Measurements from ENCODE around the gene RFX2.
A peak's percentile ranks its signal among the peaks of the same experiment; 100 is the strongest.

The RFX2 gene

DNA sequence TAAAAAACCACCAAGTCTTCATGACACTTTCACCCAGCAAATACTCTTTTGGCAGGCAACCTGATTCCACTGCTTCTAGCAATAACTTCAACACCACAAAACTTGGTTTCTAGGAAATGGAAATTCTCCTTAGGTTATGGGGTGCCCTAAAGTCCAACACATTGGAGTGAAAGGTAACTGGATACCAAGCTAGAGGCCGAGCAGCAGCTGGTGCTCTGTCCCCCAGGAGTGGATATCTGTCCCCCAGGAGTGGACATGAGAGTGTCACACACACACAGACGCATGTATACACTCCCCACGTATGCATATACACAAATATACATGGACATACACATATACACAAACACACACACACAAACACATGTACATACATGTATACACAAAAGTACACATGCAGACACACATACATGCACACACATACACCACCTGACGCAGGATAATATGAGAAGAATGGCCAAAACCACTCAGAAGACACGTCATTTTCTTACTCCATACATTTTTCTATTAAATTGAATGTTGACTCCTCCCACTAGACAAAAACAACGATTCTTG is 50.8 kb downstream of the RFX2 start:
- no peak for DNase-seq

DNA sequence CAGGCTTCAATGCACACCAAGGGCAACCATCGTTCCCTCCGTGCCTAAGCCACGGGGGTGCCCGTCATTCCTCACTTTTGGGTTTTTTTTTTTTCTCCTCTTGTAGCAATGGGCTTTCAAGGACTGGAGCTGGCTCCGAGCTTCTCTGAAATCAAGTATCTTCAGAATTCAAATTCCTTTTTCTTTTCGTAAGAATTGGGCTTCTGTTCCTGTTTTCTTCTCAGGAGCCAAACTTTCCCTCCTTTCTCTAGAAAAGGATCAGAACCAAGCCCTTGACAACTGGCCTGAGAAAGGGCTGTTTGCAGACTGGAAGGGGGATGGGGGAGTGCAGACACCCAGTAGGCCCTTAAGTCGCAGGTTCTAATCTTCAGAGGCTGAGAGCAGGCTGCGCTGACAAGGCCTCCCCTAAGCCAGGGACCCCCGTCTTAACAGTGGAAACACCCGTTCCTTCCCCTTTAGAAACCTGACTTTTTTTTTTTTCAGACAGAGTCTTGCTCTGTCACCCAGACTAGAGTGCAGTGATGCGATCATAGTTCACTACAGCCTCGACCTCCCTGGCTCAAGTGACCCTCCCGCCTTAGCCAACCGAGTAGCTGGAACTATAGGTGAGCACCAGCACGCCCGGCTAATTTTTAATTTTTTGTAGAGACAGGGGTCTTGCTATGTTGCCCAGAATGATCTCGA is 51.6 kb downstream of the RFX2 start:
- no peak for DNase-seq

DNA sequence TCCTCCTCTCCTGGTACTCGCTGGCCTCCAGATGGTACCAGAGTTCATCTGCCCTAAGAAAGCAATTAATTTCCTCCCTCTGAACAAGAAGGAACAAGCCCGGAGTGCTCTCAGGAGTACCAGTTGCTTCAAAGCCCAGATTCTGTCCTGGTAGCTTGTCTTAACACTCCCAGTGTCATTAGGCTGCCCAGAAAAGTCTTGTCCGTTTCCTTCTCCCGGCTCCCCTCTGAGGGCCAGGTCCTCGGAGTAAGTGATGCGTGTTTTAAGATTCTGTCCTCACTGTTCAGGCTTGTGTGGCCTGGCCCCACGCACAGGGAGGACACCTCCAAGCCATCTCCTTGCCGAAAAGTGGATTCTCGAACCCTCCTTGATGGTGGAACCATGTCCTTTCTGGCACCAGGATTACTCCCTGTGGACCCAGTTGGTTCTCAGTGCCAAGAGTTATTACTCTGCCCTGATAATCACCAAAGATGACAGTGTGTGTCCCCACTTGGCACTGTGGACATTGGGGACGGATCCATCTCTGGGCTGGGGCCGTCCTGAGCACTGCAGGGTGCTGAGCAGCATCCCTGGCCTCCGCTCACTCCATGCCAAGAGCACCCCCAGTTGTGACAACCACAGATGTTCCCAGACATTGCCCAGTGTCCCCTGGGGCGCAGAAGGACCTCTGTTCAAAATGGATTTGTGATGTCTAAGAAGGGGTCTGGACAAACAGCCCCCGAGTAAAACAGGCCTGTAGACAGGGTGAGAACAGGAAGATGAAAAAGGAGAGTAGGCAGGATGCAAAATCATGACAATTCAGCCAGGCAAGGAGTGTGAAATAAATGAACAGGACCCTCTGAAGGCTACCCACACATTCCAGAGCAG is 52.4 kb downstream of the RFX2 start:
- DNase-seq: no peak

- peak; percentile 76 for DNase-seq
Observed at GRCh38 chr19:6056801-6057650, 53.3 kb downstream of the RFX2 start.

DNA sequence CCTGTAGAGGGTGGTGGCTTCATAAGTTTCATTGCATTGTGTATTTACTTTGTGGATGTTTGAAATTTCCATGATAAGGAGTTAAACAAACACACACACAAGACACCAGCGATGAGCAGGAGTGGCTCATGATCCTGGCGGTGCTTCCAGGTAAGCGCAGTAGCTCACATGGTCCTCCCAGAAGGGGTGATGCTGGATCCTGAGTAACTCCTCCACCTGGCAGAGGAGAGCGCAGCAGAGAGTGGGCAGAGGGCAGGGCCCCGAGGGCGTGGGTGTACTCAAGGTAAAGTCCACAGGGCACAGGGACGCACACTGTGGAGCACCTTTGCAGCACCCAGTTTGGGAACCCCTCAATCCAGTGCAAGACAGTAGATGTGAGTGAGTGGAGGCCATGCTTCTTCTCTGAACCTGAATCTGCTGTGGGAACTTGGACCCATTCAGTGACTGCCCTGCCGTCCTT is 54.0 kb downstream of the RFX2 start:
- no peak for DNase-seq

- DNase-seq: no peak
Observed at GRCh38 chr19:6055013-6055795, 55.1 kb downstream of the RFX2 start.

GRCh38 chr19:6048793-6049405 is 61.4 kb downstream of the RFX2 start:
- DNase-seq: peak; percentile 75

DNA sequence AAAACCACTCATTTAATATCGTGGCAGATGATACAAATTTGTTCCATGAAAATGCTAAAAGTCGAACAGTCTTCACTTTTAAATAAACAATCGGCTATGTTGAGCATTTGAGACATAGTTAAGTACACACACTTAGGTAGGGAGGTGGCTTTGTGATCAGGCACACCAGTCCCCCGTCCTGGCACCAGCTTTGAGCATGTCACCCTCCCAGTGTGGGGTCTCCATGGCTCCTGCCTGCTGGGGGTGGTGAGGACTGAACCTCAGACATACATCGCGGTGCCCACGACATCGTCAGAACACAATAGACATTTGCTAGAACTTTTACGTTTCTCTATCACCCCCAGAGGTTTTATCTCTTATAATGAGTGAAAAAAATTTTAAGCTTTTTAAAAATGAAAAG is 62.0 kb downstream of the RFX2 start:
- DNase-seq: no peak

GRCh38 chr19:6047741-6048251 is 62.5 kb downstream of the RFX2 start:
- no peak for DNase-seq

GRCh38 chr19:6047256-6047655 is 63.0 kb downstream of the RFX2 start:
- no peak for DNase-seq

GRCh38 chr19:6045108-6045507 is 65.2 kb downstream of the RFX2 start:
- no peak for DNase-seq

DNA sequence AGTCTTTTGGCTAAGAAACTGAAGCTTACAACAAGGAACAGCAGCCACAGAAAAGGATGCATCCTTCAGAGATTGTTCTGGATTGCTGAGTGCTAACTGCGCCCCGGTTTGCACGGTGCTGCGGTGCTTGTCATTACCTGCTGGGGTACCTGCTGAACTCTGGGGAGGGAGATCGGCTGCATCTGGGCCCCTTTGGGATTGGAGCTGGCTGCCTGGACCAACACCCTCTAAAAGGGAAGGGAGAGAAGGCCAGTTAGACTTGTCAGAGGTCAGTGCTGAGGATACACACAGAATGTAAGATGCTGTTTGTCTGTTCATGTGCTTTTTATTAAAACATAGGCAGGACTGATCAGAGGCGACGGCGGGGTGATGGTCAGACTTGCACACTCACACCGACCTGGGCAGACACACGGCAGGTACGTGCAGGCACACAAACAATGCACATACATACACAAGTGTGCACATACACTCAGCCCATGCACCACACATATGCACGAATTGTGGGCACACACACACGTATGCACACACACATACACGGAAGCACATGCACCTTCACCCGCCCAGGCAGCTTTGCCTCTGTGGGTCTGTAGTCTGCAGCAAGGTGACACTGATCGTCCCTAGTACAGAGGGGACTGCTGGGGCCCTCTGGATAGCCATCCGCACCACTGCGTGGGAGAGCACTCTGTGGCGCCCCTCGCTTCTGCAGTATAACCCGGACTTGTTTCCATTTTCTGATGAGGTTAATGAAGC is 66.1 kb downstream of the RFX2 start:
- DNase-seq: no peak

DNA sequence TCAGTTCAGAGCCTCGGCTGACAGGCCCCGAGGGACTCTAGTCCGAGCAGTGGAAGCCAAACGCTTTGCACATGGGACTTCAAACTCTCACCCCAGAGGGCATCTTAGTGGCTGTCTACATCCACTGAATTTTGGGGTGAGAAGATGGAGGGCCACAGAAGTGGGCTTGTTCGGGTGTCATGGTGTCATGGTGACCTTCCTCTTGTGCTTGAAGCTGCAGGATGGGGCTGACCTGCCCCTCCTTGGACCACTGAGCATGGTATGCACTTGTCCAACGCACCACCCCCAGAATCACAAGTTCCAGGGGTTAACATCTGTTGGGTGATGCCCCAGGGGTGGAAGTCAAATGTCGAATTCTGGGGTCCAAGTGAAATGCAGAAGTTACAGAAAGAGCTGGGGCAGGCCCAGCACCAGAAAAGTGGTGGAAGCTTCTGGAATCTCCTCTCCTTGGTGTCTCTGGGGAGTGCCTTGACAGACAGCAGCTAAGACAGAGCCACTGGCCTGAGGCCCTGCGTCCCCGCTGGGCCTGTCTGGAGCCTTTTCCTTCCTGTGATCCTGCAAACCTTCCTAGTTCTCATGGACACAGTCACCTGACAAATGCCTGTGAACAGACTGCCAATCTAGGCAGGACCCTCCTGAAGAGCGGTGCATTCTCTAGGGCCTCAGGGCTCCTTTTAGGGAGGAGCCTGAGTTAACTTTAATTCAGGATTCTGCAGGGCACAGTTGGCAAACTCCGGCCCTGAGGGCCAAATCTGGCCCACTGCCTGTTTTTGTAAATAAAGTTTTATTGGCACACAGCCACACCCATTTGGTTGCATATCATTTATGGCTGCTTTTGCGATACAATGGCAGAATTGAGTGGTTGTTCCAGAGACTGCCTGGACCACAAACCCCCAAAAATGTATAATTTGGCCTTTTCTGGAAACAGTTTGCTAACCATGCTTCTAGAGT is 67.2 kb downstream of the RFX2 start:
- no peak for DNase-seq

DNA sequence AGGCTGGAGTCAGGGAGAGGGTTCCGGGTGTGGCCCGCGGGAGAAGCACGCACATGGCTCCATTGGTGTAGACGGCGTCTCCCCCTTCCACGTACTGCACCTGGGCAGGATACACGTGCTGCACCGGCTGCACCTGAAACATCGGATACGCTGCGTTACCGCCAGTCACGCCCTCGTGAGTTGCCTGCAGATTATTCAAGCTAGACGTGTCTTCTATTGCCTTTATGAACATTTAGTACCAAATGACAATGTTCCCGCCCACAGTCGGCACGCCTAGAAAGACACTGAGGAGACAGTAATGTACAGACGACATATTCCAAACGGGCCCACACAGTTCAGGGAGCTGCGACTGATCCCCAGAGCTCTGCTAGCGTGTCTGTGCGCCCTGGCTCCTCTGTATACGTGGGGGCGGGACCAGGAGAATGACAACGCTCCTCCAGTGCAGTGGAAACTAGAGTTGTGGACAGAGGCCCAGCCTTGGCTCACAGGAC is 68.3 kb downstream of the RFX2 start:
- DNase-seq: no peak

- no peak for DNase-seq
Observed at GRCh38 chr19:6041071-6041470, 69.2 kb downstream of the RFX2 start.

DNA sequence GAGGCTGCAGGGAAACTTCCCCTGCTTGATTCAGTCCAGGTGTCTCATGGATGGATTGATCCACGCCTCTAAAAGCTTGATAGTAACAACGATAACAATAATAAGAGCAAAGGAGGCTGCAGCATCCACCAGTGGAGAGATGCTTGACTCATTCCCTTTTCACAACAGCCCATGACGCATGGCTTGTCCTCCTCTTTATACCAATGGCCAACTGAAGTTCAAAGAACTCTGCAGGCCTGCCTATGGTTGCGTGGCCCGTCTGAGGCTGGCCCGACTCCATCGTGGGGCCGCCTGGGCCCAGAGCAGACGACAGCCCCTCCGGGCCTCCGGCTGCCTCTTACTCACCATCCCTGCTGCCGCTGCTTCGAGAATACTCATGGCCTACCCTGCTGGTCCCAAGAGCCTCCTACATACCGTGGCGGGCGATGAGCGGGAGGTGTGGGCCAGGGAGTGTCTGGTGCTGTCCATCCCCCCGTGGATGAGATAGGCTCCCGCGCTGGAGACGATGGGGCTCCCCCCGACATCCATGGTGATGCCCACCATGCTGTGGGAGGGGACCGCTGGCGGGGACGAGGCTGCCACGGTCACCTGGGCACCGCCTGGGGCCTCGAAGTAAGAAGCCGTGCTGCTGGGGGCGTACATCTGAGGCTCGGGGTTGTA is 70.6 kb downstream of the RFX2 start:
- DNase-seq: no peak

- DNase-seq: no peak
Observed at GRCh38 chr19:6038634-6039405, 71.5 kb downstream of the RFX2 start.

- no peak for DNase-seq
Observed at GRCh38 chr19:6035026-6035425, 75.3 kb downstream of the RFX2 start.

Data from NCI-H2171 (cell line).